Diencephalon (tissue), 1 donor: Measurements from ENCODE around the gene TMEM30B. TPM values are rescaled to one million over a fixed set of nuclear protein-coding genes. Genes with fewer than 3 reads are reported as not detected.

ENCODE experiments used
- total RNA-seq: library from RNA; depleted of rRNA; stranded (reverse); fragments of >200 nt; gene quantifications from one replicate; pipeline ENCODE4 v1.2.3, GENCODE V29; 2014

TMEM30B gene, protein sequence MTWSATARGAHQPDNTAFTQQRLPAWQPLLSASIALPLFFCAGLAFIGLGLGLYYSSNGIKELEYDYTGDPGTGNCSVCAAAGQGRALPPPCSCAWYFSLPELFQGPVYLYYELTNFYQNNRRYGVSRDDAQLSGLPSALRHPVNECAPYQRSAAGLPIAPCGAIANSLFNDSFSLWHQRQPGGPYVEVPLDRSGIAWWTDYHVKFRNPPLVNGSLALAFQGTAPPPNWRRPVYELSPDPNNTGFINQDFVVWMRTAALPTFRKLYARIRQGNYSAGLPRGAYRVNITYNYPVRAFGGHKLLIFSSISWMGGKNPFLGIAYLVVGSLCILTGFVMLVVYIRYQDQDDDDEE
- total RNA-seq: 0.23 TPM

DNA sequence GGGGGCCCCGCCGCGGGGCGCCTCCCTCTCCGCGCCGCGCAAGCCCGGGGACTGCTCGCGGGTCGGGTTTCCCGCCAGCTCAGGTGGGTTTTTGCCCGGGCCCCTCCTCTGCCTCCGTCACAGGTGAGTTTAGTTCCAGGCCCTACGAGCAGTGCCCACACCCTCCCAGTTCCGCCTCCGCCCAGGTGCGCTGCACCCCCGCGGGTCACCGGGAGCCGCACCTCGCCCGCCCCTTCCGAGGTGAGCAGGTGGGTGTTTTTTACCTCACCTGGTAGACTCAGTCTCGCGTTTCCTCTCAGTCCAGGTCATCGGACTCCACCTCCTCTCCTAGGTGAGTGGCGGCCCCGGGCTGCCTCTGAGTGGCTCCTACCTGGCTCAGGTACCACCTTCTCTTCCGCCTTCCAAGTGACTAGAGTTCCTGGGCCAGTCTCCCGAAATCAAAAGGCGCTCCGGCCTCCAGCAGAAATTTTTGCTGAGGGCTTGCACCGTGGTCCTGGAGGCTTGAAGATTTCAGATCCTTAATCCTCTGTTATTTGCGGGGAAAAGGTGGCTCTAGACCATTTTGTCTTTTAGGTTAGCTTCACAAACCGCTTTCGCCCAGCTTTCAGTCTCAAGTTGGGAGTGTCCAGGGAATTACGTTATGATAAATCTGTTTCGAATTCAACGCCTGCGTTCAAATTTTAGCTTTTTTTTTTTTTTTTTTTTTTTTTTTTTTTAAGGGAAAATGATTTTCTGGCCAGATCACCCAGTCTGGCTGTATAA, at the start of gene TMEM30B:
TSS of gene TMEM30B (minus strand) at position 153 of the 762 bp plus-strand sequence. CDS start 191 bp downstream, outside the sequence.

DNA sequence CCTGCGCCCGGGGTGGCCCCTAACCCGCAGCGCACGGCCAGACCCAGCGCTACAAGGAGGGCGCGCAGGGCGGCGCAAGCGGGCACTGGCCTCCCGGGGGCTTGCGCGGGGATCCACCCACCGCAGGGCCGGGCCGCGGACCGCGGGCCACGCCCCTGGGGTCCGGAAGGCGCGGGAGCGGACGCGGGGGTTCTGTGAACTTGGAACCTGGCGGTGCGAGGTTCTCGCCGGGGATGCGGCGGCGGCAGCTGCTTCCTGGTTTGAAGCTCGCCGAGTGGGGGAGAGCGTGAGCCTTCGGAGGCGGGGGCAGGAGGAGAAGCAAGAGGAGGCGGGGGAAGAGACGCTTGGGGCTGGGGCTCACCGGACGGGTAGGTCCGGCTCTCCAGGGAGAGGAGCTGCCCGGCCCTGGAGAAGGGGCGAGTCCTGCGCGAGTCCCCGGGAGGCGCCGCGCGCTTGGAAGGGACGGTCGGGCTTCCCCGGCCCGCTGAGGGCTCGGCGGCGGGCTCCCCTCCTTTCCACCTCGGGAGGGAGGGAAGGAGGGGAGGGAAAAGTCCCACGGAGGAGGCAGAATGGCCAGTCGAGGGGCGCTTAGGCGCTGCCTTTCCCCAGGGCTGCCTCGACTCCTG, 40.4 kb upstream of the TMEM30B start, which contains the start of gene PRKCH:
TSS of gene PRKCH (plus strand) at position 195 of the 626 bp plus-strand sequence. CDS start 523 bp downstream, outside the sequence.

Other genes starting within 250 kb of the TMEM30B start
- 25.1 TPM for gene PRKCH, start 40.2 kb upstream of the TMEM30B start, total RNA-seq